Activated CD4-positive, alpha-beta T cell treated with anti-CD3 and anti-CD28 coated beads, Interleukin-2, Interleukin-6, amounts not matched to agents 100 ng/mL and 50 ng/mL, durations not matched to agents 16 hours and 8 hours (primary cell): ENCODE results near the gene TMEM238.
"Not testable (repeated sequence)": the region's sequence is repeated elsewhere in the genome, so short reads cannot be mapped to it uniquely, and the experiment has no call there.

Source experiments
- DNase-seq: peaks from one replicate; pipeline ENCODE4 v3.0.0-alpha.2; 2020

The TMEM238 gene

DNA sequence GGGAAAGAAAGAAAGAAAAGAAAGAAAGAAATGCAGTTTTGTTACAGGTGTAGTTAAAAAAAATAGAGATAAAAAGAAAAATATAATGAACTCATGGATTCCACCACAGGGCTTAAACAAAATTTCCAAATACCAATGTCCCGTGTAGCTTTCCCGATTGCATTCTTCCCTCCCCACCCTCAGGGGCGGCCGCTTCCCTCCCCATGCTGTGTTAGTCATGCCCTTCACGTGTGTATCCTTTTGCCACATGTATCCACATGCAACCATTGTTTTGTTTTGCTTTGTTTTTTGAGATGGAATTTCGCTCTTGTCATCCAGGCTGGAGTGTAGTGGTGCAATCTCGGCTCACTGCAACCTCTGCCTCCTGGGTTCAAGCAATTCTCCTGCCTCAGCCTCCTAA lies 48.0 kb downstream of the TMEM238 start:
- no peak for DNase-seq

DNA sequence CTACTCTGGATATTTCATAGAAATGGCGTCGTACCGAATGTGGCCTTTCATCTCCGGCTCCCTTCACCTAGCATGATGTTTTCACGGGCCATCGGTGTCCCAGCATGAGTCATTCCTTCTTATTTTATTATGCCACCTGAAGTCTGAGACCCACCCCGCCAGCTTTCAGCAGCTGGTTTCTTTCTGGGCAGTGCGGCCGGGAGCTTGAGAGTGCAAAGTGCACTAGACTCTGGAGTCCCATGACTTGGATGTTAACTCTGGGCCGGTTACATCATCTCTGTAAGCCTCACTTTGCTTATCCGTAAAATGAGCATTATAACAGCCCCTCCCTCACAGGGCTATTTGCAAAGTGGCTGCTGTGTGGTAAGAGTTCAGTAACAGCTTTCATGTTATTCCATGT lies 50.2 kb downstream of the TMEM238 start:
- DNase-seq: no peak

DNA sequence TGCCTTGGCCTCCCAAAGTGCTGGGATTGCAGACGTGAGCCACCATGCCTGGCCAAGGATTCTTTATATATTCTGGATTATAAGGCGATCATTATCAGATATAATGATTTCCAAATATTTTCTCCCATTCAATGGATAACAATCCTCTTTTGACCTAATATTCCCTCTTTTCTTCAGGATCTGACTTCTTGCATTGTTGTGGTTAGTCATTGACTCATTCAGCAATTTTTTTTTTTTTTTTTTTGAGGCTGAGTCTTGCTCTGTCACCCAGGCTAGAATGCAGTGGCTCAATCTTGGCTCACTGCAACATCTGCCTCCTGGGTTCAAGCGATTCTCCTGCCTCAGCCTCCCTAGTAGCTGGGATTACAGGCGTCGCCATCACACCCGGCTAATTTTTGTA lies 54.3 kb downstream of the TMEM238 start:
- DNase-seq: not testable (repeated sequence)
